Karpas-422 (cell line): ENCODE data around the gene ANKEF1. TPM values are rescaled to one million over a fixed set of nuclear protein-coding genes. Genes with fewer than 3 reads are reported as not detected.

Source experiments
- DNase-seq: peaks from one replicate; pipeline ENCODE4 v3.0.0-alpha.2; 2015
- H2AFZ ChIP-seq: fragments of 200-600 bp; sonication (generic); 2 replicates; pipeline ENCODE4 v1.6.1; 2014; ENCODE audit warnings: antibody characterized with exemption, low read length, mixed read lengths
- H3K27ac ChIP-seq: fragments of 200-600 bp; sonication (generic); 2 replicates; pipeline ENCODE4 v1.5.1; 2014; ENCODE audit warnings: mild to moderate bottlenecking, low read length, moderate library complexity
- H3K27me3 ChIP-seq: fragments of 200-600 bp; sonication (generic); 2 replicates; pipeline ENCODE4 v1.6.1; 2014; ENCODE audit warnings: low read length, mixed read lengths
- H3K36me3 ChIP-seq: fragments of 200-600 bp; sonication (generic); 2 replicates; pipeline ENCODE4 v1.6.1; 2014; ENCODE audit warnings: low read length, mixed read lengths; ENCODE audit not compliant: insufficient read depth
- H3K4me1 ChIP-seq: fragments of 200-600 bp; sonication (generic); 2 replicates; pipeline ENCODE4 v1.6.1; 2014; ENCODE audit warnings: mild to moderate bottlenecking, low read length, mixed read lengths
- H3K4me2 ChIP-seq: fragments of 200-600 bp; sonication (generic); 2 replicates; pipeline ENCODE4 v1.6.1; 2014; ENCODE audit warnings: low read length, low read depth, mild to moderate bottlenecking; ENCODE audit not compliant: poor library complexity, severe bottlenecking
- H3K4me3 ChIP-seq: fragments of 200-600 bp; sonication (generic); 2 replicates; pipeline ENCODE4 v1.5.1; 2014; ENCODE audit warnings: mild to moderate bottlenecking, antibody characterized with exemption, low read length, mixed read lengths
- H3K79me2 ChIP-seq: fragments of 200-600 bp; sonication (generic); 2 replicates; pipeline ENCODE4 v1.6.1; 2014; ENCODE audit warnings: mild to moderate bottlenecking, low read length, mixed read lengths
- H3K9ac ChIP-seq: fragments of 200-600 bp; sonication (generic); 2 replicates; pipeline ENCODE4 v1.6.0; 2014; ENCODE audit warnings: low read length
- H3K9me2 ChIP-seq: fragments of 200-600 bp; sonication (generic), shearing (Covaris generic); replicated peaks from 2 replicates; pipeline ENCODE4 v1.6.0; 2014; ENCODE audit warnings: mild to moderate bottlenecking, low read length, moderate library complexity; ENCODE audit not compliant: insufficient read depth
- H3K9me3 ChIP-seq: fragments of 300-700, 200-600 bp; sonication (generic); 2 replicates; pipeline ENCODE4 v1.6.1; 2014; ENCODE audit warnings: low read length, mixed read lengths
- H4K20me1 ChIP-seq: fragments of 200-600 bp; sonication (generic); 2 replicates; pipeline ENCODE4 v1.6.1; 2014; ENCODE audit warnings: mild to moderate bottlenecking, antibody characterized with exemption, low read length, low read depth; ENCODE audit not compliant: insufficient read depth
- total RNA-seq: library from RNA; depleted of rRNA; stranded (reverse); fragments of >200 nt; shearing (Covaris generic); gene quantifications from 2 replicates; pipeline ENCODE4 v1.2.3, GENCODE V29; 2014; ENCODE audit warnings: low replicate concordance

ANKEF1 gene
- total RNA-seq, 1 experiment from 2014 or later: 9.6 TPM

- H3K9me2 ChIP-seq: no peaks in the 10 kb centered on the region
- H3K79me2 ChIP-seq: no peaks in the 10 kb centered on the region
- no peaks in the 10 kb centered on the region for H4K20me1 ChIP-seq
- no peak overlapping the region for H3K4me3 ChIP-seq
- no peaks in the 10 kb centered on the region for H3K27me3 ChIP-seq
- no peak overlapping the region for H2AFZ ChIP-seq
- H3K9ac ChIP-seq: no peak overlapping the region
- no peak overlapping the region for H3K27ac ChIP-seq
- peaks cover 11% of the 10 kb centered on the region for H3K4me1 ChIP-seq
- DNase-seq: no peak
- H3K9me3 ChIP-seq: no peaks in the 10 kb centered on the region
- no peaks in the 10 kb centered on the region for H3K36me3 ChIP-seq
- H3K4me2 ChIP-seq: no peak overlapping the region
Observed at GRCh38 chr20:10040070-10040975, 5.5 kb downstream of the ANKEF1 start.

DNA sequence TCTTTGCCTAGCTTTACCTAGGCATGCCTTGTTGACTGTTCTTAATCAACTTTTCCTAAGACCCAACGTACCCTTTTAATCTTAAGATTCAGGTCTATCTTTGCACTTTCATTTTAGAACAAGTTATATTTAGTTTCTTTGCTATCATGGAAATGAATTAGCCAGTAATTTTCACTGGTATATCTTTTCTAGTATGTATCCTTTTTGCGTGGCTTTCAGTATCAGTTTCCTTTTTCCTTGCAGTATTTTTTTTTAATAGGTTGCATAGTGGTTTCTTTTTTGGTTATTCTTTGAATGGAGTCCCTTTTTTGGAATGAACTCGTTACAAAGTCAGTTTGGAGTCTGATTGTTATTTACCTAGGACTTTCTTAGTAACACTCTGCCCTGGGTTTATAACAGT is 7.3 kb downstream of the ANKEF1 start:
- H3K27ac ChIP-seq: no peak overlapping the region
- H3K4me1 ChIP-seq: peaks cover 6% of the 10 kb centered on the region
- H4K20me1 ChIP-seq: no peaks in the 10 kb centered on the region
- H3K9me2 ChIP-seq: no peaks in the 10 kb centered on the region
- H3K4me3 ChIP-seq: no peak overlapping the region
- no peaks in the 10 kb centered on the region for H3K27me3 ChIP-seq
- no peak overlapping the region for H2AFZ ChIP-seq
- no peak overlapping the region for H3K9ac ChIP-seq
- no peaks in the 10 kb centered on the region for H3K36me3 ChIP-seq
- no peak overlapping the region for H3K4me2 ChIP-seq
- H3K9me3 ChIP-seq: no peaks in the 10 kb centered on the region
- no peak for DNase-seq
- H3K79me2 ChIP-seq: no peaks in the 10 kb centered on the region

- H3K9me3 ChIP-seq: no peaks in the 10 kb centered on the region
- no peaks in the 10 kb centered on the region for H3K79me2 ChIP-seq
- H3K4me3 ChIP-seq: no peak overlapping the region
- no peaks in the 10 kb centered on the region for H3K36me3 ChIP-seq
- peak; percentile 43 for DNase-seq
- no peaks in the 10 kb centered on the region for H3K9me2 ChIP-seq
- no peak overlapping the region for H3K9ac ChIP-seq
- no peaks in the 10 kb centered on the region for H3K27me3 ChIP-seq
- H3K27ac ChIP-seq: no peak overlapping the region
- H2AFZ ChIP-seq: no peak overlapping the region
- no peaks in the 10 kb centered on the region for H3K4me1 ChIP-seq
- no peak overlapping the region for H3K4me2 ChIP-seq
- H4K20me1 ChIP-seq: no peaks in the 10 kb centered on the region
Observed at GRCh38 chr20:10047427-10047826, 12.6 kb downstream of the ANKEF1 start.

DNA sequence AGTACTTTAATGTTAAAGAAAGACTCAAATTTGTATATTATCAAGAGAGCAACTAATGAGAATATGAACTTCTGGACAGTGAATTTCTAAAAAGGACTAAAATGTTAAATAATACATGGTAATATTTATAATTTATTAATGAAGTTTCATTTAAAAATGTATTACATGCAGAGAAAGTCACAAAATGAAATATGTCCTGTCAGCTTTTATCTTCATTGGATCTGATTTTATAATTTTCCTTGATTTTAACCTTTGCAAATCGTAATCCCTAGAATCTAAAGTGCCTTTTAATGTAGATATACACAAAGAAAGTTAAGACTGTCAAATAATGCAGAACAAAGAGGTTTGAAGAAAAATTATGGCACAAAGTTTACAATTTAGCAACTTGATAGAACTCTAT is 16.4 kb downstream of the ANKEF1 start:
- H4K20me1 ChIP-seq: no peaks in the 10 kb centered on the region
- DNase-seq: no peak
- peaks cover 5% of the 10 kb centered on the region for H3K4me1 ChIP-seq
- no peaks in the 10 kb centered on the region for H3K27me3 ChIP-seq
- H3K79me2 ChIP-seq: no peaks in the 10 kb centered on the region
- no peak overlapping the region for H3K27ac ChIP-seq
- H3K4me3 ChIP-seq: no peak overlapping the region
- H3K4me2 ChIP-seq: no peak overlapping the region
- no peak overlapping the region for H3K9ac ChIP-seq
- H3K9me3 ChIP-seq: no peaks in the 10 kb centered on the region
- H3K9me2 ChIP-seq: no peaks in the 10 kb centered on the region
- no peaks in the 10 kb centered on the region for H3K36me3 ChIP-seq
- no peak overlapping the region for H2AFZ ChIP-seq

DNA sequence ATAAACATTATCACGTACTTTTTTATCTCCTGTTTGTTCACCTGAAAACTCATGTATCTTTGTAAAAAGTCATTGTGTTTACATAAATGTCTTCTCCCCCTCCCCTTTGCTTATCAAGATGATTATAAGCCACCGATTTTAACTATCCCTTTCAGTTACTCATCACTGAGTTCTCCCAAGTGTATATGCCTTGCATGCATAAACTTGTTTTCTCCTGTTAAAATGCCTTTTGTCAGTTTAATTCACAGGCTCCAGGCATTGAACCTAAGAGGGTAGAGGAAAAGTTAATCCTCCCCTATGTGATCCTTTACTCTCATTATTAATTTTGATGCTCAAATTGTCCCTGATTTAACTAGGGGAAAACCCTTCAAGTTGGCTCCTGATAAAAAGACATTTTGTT is 24.2 kb downstream of the ANKEF1 start:
- Histone ChIP-seq H3K9me2 (no peaks in the 10 kb centered on the region), H3K4me2 (peak overlapping the region; percentile 70), H3K27me3 (no peaks in the 10 kb centered on the region; the same call in 1 of the 2 replicates), H4K20me1 (no peaks in the 10 kb centered on the region), H3K4me1 (peaks cover 55% of the 10 kb centered on the region), H3K27ac (no peak overlapping the region), H3K9me3 (no peaks in the 10 kb centered on the region), H2AFZ (no peak overlapping the region), H3K36me3 (no peaks in the 10 kb centered on the region), H3K4me3 (peak overlapping the region; percentile 51; the same call in 1 of the 2 replicates), H3K9ac (no peak overlapping the region), H3K79me2 (no peaks in the 10 kb centered on the region)
- DNase-seq: no peak

DNA sequence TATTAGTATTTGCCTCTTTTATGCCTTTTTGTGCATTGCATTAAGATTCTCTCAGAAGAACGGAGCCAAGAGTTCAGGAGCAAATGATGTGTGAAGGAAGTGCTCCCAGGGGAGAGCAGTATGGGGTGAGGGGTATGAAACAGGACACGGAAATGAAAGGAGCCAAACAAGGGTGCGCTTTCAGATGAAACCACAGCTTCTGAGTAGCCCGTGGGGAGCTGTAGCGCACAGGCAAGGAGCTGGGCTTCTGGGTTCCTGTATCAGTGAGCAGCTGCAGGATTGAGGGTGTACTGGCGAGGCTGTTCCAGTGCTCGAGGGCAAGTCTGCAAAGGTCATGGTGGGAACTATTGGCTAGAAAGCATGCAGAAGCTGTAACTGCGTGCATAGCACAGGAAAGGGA is 25.4 kb downstream of the ANKEF1 start:
- peak overlapping the region; percentile 70 for H3K4me2 ChIP-seq
- no peak overlapping the region for H3K9ac ChIP-seq
- peak; percentile 98 for DNase-seq
- H3K27ac ChIP-seq: peak overlapping the region; percentile 84
- H3K9me2 ChIP-seq: no peaks in the 10 kb centered on the region
- H4K20me1 ChIP-seq: no peaks in the 10 kb centered on the region
- H3K4me1 ChIP-seq: peaks cover 50% of the 10 kb centered on the region
- H3K4me3 ChIP-seq: peak overlapping the region; percentile 51
- no peaks in the 10 kb centered on the region for H3K9me3 ChIP-seq
- H3K79me2 ChIP-seq: no peaks in the 10 kb centered on the region
- H3K36me3 ChIP-seq: no peaks in the 10 kb centered on the region
- no peak overlapping the region for H2AFZ ChIP-seq
- no peaks in the 10 kb centered on the region; the same call in 1 of the 2 replicates for H3K27me3 ChIP-seq

GRCh38 chr20:10061641-10062040 is 26.9 kb downstream of the ANKEF1 start:
- peak overlapping the region; percentile 84 for H3K27ac ChIP-seq
- H3K4me3 ChIP-seq: peak overlapping the region; percentile 37; the same call in 1 of the 2 replicates
- H3K9me3 ChIP-seq: no peaks in the 10 kb centered on the region
- H3K36me3 ChIP-seq: no peaks in the 10 kb centered on the region
- H3K79me2 ChIP-seq: no peaks in the 10 kb centered on the region
- no peaks in the 10 kb centered on the region for H3K9me2 ChIP-seq
- no peak overlapping the region for H2AFZ ChIP-seq
- H3K4me2 ChIP-seq: peak overlapping the region; percentile 70
- peak; percentile 91 for DNase-seq
- H3K9ac ChIP-seq: no peak overlapping the region
- peaks cover 50% of the 10 kb centered on the region for H3K4me1 ChIP-seq
- no peaks in the 10 kb centered on the region for H4K20me1 ChIP-seq
- no peaks in the 10 kb centered on the region; the same call in 1 of the 2 replicates for H3K27me3 ChIP-seq

- no peaks in the 10 kb centered on the region for H3K9me3 ChIP-seq
- no peaks in the 10 kb centered on the region for H3K9me2 ChIP-seq
- H3K4me3 ChIP-seq: no peak overlapping the region
- no peaks in the 10 kb centered on the region for H4K20me1 ChIP-seq
- H3K9ac ChIP-seq: no peak overlapping the region
- H3K79me2 ChIP-seq: no peaks in the 10 kb centered on the region
- DNase-seq: no peak
- H3K4me2 ChIP-seq: no peak overlapping the region
- H3K27ac ChIP-seq: no peak overlapping the region
- H3K36me3 ChIP-seq: no peaks in the 10 kb centered on the region
- no peak overlapping the region for H2AFZ ChIP-seq
- H3K27me3 ChIP-seq: no peaks in the 10 kb centered on the region; the same call in 1 of the 2 replicates
- peaks cover 47% of the 10 kb centered on the region for H3K4me1 ChIP-seq
Observed at GRCh38 chr20:10063482-10063881, 28.7 kb downstream of the ANKEF1 start.
